Stimulated activated CD4-positive, alpha-beta T cell treated with anti-CD3 and anti-CD28 coated beads, Interleukin-15, amount 100 ng/mL, for 1 hour (primary cell): ENCODE data around the gene SLC1A2.

Experiments
- DNase-seq, 2 donors: peaks; one replicate each; pipeline ENCODE4 v3.0.0-alpha.2; 2020; ENCODE audit warnings: low read depth in 1 of 2, low spot score in 1 of 2

Gene SLC1A2

GRCh38 chr11:35247863-35248262 lies 171.5 kb downstream of the SLC1A2 start:
- DNase-seq, result no peak

- peak in 1 of 2 donors; percentile 40 for DNase-seq
These were observed 171.9 kb downstream of the SLC1A2 start for GRCh38 chr11:35247428-35247827.

GRCh38 chr11:35246745-35247144 lies 172.6 kb downstream of the SLC1A2 start:
- no peak for DNase-seq

DNA sequence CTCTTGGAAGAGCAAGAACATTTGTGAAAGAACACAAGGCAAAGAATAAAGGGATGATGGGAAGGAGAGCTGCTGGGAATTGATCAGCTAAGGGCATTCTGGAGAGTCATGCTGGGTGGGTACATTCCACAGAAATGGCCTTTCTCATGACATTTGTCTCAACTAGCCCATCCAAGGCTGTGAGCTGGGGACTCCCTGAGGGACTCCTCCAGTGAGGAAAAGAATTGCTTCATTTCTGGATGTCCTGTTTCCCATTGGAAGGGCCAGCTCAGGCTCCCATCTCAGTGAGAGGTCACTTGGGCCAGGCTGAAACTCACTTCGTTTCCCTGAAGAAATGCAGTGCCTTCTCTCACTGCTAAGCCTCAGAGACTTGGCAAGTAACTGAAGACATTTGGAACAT lies 173.6 kb downstream of the SLC1A2 start:
- no peak for DNase-seq

DNA sequence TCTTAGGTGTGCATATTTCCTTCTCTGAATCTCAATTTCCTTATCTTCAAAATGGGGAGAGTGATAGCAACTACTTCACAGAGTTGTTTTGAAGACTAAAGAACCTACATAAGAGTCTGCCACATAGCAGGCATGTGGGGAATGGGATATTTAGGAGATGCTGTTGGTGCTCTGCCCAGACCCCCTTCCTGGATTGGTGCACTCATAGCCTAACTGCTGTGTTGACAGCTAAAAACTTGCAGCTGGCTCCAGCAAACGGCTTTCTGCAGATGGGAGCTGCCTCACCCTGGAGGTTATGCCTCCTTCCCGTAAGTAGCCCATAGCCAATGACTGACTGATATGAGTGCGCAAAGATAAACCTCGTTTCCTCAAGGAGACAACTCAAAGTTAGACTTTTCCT lies 174.3 kb downstream of the SLC1A2 start:
- DNase-seq, result no peak

DNA sequence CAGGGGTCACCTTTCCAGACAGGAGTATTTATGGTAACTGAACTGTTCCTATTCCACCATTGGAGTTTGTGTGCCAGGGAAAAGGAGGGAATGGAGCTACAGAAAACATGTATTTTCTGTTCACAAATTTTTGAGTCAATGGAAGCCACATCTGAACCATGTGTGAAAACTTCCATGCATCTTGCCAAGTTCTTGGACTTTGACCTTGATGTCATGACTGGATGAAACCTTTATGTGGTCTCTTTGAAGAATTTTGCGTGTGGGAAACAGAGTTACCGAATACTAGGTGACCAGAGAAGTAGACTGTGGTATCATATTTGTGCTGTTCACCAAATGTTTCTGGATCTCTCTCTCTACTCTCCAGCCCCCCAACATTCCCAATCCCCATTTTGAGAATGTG lies 175.6 kb downstream of the SLC1A2 start:
- no peak for DNase-seq

- DNase-seq, result no peak
These were observed 176.7 kb downstream of the SLC1A2 start for GRCh38 chr11:35242412-35243242.

- no peak for DNase-seq
These were observed 177.8 kb downstream of the SLC1A2 start for GRCh38 chr11:35241531-35241930.

DNA sequence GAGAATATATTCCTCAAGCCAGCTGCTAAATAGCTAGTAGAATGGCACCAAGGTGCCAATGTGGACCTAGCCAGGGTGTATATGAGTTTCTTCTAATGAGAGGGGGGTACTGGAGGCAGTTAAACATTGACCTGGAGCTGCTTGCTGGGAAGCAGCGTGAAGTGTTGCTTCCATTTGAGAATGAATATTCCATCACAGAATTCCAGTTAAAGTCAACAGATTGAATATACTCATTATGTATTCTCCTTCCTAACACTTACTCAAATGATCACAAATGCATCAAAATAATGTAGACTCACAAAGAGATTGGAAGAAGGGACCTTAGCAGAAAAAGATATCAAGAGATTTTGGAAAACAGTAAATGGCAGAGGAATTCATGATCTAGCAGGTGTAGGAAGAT lies 178.3 kb downstream of the SLC1A2 start:
- DNase-seq, result no peak

GRCh38 chr11:35239471-35240075 lies 179.8 kb downstream of the SLC1A2 start:
- no peak for DNase-seq

- no peak for DNase-seq
These were observed 180.5 kb downstream of the SLC1A2 start for GRCh38 chr11:35238882-35239281.

DNA sequence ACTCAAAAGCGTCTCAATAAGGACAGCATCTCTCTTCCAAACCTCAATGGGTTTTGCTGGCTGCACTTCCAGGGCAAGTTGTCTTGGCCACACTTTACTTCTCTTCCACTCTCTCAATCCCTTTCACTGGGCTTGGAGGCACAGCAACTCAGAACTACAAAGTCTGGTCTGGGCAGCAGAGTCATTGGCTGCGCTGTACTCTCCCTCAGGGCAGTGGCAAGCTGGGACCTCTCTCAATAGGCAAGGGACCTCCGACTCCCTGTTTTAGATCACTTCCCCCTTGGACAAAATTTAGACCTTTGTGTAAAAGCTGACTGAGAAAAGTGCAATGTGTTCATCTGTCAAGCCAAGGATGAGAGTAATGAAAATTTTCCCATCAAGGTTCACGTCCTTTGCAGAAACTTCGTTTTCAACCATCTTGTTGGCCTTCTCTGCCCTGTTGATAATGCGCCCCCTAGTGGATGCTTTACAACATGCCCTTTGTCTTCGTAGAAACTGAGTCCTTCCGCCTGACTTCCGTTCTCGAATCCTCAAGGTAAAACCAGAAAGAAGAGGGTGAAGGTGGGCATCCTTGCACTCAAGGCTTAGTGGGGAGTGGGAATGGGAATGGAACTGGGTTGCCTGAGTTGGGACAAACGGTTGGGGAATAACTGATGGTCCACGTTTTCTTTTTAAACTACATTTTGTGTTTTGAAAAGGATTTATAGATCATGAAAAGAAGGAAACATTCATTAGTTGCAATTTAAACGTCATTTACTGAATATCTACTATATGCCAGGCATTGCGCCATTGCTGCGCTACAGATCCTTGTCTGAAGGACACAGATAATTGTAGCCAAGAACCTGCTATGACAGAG lies 181.3 kb downstream of the SLC1A2 start:
- no peak for DNase-seq

DNA sequence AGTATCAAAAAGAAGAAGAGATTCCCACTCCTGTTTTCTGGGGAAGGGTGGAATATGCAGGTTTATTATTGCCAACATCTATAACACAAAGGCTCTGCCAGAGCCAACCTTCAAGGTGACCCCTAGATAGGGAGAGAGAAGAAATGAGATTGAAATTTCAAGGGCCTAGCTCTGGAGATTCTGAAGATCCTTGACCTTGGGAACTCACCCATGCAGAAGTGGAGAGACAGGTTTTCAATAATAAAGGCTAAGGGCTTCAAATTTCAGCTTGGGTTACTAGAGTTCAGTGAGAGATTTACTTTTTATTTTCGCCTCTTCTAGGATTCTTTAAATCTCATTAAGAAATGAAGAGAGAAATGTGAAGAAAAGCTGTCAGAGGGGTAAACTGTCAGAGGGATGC lies 182.0 kb downstream of the SLC1A2 start:
- DNase-seq, result no peak

GRCh38 chr11:35236667-35237003 lies 182.7 kb downstream of the SLC1A2 start:
- no peak for DNase-seq

- DNase-seq, result peak in 1 of 2 donors; percentile 25
These were observed 183.3 kb downstream of the SLC1A2 start for GRCh38 chr11:35235936-35236666.

- no peak for DNase-seq
These were observed 183.9 kb downstream of the SLC1A2 start for GRCh38 chr11:35235498-35235897.

- DNase-seq, result no peak
These were observed 184.2 kb downstream of the SLC1A2 start for GRCh38 chr11:35235157-35235468.

DNA sequence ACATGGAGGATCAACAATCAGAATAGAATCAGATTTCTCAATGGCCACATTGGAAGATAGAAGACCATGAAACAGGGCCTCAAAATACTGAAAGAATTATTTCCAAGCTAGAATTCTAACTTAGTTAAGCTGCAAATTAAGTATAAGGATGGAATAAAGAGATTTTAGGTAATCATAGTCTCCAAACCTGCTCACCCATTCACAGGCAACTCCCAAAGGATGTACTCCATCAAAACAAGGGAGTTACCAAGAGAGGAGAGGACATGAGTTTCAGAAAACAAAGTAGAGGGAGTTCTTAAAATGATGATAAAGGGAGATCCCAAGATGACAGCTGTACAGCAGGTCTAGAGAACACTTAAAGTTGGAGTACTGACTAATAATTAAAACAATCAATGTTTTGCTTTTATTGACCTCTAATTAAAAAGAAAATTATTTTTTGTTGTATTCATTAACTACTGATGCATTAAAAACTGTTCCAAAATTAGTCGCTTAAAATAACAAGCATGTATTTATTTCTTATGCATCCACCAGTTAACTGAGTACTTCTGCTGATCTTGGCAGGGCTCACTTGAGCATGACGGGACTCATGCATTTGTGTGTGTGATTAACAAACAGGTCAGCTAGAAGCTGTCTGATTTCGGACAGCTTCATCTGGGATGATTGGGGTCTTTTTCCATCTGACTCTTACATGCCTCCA lies 184.8 kb downstream of the SLC1A2 start:
- no peak for DNase-seq

GRCh38 chr11:35233518-35233917 lies 185.8 kb downstream of the SLC1A2 start:
- DNase-seq, result no peak

GRCh38 chr11:35232891-35233330 lies 186.4 kb downstream of the SLC1A2 start:
- no peak for DNase-seq
